ENCODE data around the gene PCBP3. TPM values are rescaled to one million over a fixed set of nuclear protein-coding genes. Genes with fewer than 3 reads are reported as not detected.

PCBP3 gene
- total and polyA plus RNA-seq, 2 of the 13 experiments (the other 11 are each of a cell fraction or from before 2014, with no cell fraction given): not detected

DNA sequence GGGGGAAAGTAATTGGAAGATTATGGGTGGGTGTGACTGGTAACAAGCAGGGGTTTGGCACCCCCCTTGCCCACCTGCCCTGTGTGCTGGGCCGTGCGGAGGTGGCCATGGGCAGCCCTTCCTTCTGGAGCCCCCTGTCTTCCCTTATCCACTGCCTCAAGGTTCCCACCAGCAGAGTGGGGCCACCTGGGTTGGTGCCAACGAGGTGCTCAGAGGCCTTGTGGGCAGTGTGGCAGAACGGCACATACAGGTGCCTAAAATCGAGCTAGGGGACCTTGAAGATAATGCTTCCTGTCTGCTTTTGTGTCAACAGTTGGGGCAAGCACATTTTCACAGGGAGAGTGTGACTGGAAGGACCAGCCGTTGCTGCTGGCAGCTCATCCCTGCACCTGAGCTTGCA lies 161.8 kb downstream of the PCBP3 start (continued):
- TF ChIP-seq SIX1 (CRISPR knock-in tag; IDR thresholded peaks at IDR 0.05; ENCODE audit: borderline replicate concordance) (no peak), ETV5 (CRISPR knock-in tag; IDR thresholded peaks at IDR 0.05; ENCODE audit: borderline replicate concordance) (no peak), RFX3 (CRISPR knock-in tag; IDR thresholded peaks at IDR 0.05) (no peak), ZKSCAN8 (CRISPR knock-in tag; IDR thresholded peaks at IDR 0.05; ENCODE audit: borderline replicate concordance) (no peak), ZNF234 (CRISPR knock-in tag; conservative IDR thresholded peaks at IDR 0.05) (no peak), ATM (IDR thresholded peaks at IDR 0.05; ENCODE audit: borderline replicate concordance) (no peak)
- TF ChIP-seq, protein P1, sequence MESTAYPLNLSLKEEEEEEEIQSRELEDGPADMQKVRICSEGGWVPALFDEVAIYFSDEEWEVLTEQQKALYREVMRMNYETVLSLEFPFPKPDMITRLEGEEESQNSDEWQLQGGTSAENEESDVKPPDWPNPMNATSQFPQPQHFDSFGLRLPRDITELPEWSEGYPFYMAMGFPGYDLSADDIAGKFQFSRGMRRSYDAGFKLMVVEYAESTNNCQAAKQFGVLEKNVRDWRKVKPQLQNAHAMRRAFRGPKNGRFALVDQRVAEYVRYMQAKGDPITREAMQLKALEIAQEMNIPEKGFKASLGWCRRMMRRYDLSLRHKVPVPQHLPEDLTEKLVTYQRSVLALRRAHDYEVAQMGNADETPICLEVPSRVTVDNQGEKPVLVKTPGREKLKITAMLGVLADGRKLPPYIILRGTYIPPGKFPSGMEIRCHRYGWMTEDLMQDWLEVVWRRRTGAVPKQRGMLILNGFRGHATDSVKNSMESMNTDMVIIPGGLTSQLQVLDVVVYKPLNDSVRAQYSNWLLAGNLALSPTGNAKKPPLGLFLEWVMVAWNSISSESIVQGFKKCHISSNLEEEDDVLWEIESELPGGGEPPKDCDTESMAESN (CRISPR knock-in tag; conservative IDR thresholded peaks at IDR 0.05): no peak

DNA sequence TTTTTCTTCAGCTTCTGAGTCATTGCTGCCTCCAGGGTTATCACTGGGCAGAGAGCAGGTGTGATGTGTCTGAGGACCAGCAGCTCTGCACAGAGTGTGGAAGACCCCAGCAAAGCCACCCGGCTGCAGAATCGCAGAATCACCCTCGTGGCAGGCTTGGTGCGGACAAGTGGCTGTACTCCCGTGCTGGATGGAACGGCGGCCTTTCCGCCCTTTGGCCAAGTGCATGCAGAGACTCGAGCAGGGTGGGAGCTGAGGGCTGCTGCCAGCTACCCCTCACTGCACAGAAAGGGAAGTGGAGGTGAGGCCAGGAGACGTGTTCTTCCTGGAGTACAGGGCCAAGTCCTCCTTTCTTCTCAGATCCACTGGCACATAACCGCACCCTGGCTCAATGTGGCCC lies 162.5 kb downstream of the PCBP3 start:
- no peak for DNase-seq (ENCODE audit: low spot score)
- intact Hi-C loops (cut with micrococcal nuclease; ENCODE audit: unreplicated experiment): no loop called here
- ChIA-PET POLR2A (no interaction called here), CTCF (ENCODE audit: low intra/inter-chr PET ratio, low total read pairs) (no interaction called here)
- in situ Hi-C loops (cut with HindIII; ENCODE audit: extremely low pct_ligation_motif_present, low pct_unique_long_range_greater_than_20kb): no loop called here
- Histone ChIP-seq H3K36me3 (replicated peaks in 1 of 2; ENCODE audit: control insufficient read depth in 1 of 2, insufficient read depth in 2 of 2, low read length in 2 of 2) (no peaks in the 10 kb centered on the region), H3K9ac (ENCODE audit: insufficient read depth, low read depth, low read length) (no peak overlapping the region), H4K20me1 (ENCODE audit: insufficient read depth, low read length) (no peaks in the 10 kb centered on the region), H2AFZ (ENCODE audit: low read length) (no peak overlapping the region), H3K4me3 (replicated peaks in 1 of 3; ENCODE audit: insufficient read depth in 1 of 3, low read depth in 2 of 3, low read length in 3 of 3) (no peak overlapping the region), H3K27ac (ENCODE audit: extremely low read length, insufficient read depth, low read length) (no peak overlapping the region), H3K4me1 (ENCODE audit: insufficient read depth, low read length) (peaks cover 1% of the 10 kb centered on the region; the same call in 1 of the 2 replicates), H3K9me3 (ENCODE audit: low read length) (no peaks in the 10 kb centered on the region), H3K4me2 (ENCODE audit: low read depth, low read length) (no peak overlapping the region), H3K79me2 (ENCODE audit: insufficient read depth, low read length) (no peaks in the 10 kb centered on the region), H3K27me3 (ENCODE audit: control insufficient read depth in 1 of 2, insufficient read depth in 2 of 2, low read length in 2 of 2) (peaks cover 0 to 3% of the 10 kb centered on the region in 2 experiments; a peak in 1 of 5 replicates)
- 67% methylated on average over 1 of the region's 11 CpGs for WGBS (ENCODE audit: low lambda C conversion rate)
- ATAC-seq: no peak
- no TSS peak for BruUV-seq (replicated peaks)
- FAIRE-seq: no peak
- TF ChIP-seq, protein P2, sequence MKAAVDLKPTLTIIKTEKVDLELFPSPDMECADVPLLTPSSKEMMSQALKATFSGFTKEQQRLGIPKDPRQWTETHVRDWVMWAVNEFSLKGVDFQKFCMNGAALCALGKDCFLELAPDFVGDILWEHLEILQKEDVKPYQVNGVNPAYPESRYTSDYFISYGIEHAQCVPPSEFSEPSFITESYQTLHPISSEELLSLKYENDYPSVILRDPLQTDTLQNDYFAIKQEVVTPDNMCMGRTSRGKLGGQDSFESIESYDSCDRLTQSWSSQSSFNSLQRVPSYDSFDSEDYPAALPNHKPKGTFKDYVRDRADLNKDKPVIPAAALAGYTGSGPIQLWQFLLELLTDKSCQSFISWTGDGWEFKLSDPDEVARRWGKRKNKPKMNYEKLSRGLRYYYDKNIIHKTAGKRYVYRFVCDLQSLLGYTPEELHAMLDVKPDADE (CRISPR knock-in tag; IDR thresholded peaks at IDR 0.05): no peak
- no peak for TF ChIP-seq ZNF282 (IDR thresholded peaks at IDR 0.05; ENCODE audit: partially characterized antibody)
- no peak for TF ChIP-seq TBX3 (IDR thresholded peaks at IDR 0.05; ENCODE audit: borderline replicate concordance)
- no peak for TF ChIP-seq MXD4 (CRISPR knock-in tag; IDR thresholded peaks at IDR 0.05)
- TF ChIP-seq MYC (CRISPR knock-in tag; IDR thresholded peaks at IDR 0.05; ENCODE audit: borderline replicate concordance): no peak
- TF ChIP-seq, protein P3, sequence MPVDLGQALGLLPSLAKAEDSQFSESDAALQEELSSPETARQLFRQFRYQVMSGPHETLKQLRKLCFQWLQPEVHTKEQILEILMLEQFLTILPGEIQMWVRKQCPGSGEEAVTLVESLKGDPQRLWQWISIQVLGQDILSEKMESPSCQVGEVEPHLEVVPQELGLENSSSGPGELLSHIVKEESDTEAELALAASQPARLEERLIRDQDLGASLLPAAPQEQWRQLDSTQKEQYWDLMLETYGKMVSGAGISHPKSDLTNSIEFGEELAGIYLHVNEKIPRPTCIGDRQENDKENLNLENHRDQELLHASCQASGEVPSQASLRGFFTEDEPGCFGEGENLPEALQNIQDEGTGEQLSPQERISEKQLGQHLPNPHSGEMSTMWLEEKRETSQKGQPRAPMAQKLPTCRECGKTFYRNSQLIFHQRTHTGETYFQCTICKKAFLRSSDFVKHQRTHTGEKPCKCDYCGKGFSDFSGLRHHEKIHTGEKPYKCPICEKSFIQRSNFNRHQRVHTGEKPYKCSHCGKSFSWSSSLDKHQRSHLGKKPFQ (CRISPR knock-in tag; IDR thresholded peaks at IDR 0.05; ENCODE audit: insufficient replicate concordance): no peak
- no peak for TF ChIP-seq AGO1 (IDR thresholded peaks at IDR 0.05; ENCODE audit: low read depth, low read length, poor library complexity, severe bottlenecking)

Data from HepG2 (cell line).